GM18861 (cell line): ENCODE data around the gene NSUN7.
A peak's percentile ranks its signal among the peaks of the same experiment; 100 is the strongest.
"Not testable (repeated sequence)": the region's sequence is repeated elsewhere in the genome, so short reads cannot be mapped to it uniquely, and the experiment has no call there.

ENCODE experiments used
- ATAC-seq: cut with Tn5 transposase; IDR thresholded peaks from one replicate; pipeline ENCODE4 v1.9.1; 2021; ENCODE audit not compliant: unreplicated experiment

NSUN7 gene

DNA sequence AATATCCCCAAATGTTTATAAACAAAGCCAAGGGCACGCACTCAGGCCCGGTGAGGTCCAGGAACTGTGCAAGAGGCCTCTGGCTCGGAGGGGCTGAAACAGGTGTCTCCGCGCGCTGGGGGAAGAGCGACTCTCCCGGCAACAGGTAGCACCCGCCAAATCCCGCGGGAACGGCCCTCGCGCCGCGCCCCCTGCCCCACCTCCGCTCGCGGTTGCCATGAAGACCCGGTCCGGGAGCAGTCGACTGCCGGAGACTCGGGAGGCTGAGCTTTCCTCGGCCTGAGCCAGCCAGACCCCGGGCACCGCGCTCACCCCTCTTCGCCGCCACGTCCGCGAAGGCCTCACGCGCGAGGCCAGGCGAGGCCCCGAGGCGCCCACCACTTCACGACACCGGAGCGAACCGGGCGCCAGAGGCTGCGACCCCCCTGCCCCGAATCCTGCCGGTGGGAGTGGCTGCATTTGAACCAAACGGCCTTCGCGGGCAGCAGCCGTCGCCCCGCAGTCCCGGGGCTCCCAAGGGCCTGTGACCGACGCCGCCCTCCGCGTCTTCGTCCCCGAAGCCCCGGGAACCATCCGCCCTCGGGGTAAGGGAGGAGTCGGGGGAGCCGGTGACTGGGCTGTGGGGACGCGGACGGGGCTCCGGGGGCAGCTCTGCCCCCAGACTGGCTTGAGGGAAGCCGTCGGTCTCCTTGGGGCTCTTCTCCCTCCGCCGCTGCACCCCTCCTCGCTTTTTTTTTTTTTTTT, at the start of gene NSUN7:
TSS of gene NSUN7 (plus strand) at position 239 of the 744 bp plus-strand sequence. CDS start 739 bp downstream, outside the sequence.
- peak; percentile 45 for ATAC-seq

GRCh38 chr4:40702137-40702799, 47.5 kb upstream of the NSUN7 start:
- no peak for ATAC-seq

- no peak for ATAC-seq
Measured at GRCh38 chr4:40702800-40703151, 47.0 kb upstream of the NSUN7 start.

- no peak for ATAC-seq
Measured at GRCh38 chr4:40704073-40704472, 45.7 kb upstream of the NSUN7 start.

GRCh38 chr4:40710484-40711254, 39.1 kb upstream of the NSUN7 start:
- ATAC-seq, result no peak

- not testable (repeated sequence) for ATAC-seq
Measured at GRCh38 chr4:40713001-40713400, 36.8 kb upstream of the NSUN7 start.

DNA sequence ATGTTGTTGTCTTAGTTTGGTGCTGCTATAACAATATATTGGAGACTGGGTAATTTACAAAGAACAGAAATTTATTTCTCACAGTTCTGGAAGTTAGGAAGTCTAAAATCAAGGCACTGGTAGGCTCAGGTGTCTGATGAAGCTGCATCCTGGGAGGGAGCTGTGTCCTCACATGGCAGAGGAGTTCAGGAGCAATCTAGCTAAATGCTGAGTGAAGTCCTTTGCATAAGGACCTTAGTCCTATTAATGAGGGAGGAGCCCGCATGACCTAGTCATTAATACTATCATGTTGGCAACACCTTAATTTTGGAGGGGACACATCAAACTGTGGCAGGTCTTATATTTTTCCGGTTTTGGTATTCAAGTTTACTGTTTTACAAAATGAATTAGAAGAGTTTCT, 36.0 kb upstream of the NSUN7 start:
- no peak for ATAC-seq

GRCh38 chr4:40718586-40718985, 31.2 kb upstream of the NSUN7 start:
- no peak for ATAC-seq

- ATAC-seq, result peak; percentile 70
Measured at GRCh38 chr4:40719008-40719623, 30.6 kb upstream of the NSUN7 start.

GRCh38 chr4:40720351-40720750, 29.4 kb upstream of the NSUN7 start:
- no peak for ATAC-seq

- ATAC-seq, result no peak
Measured at GRCh38 chr4:40720916-40721315, 28.8 kb upstream of the NSUN7 start.

GRCh38 chr4:40721730-40722171, 28.0 kb upstream of the NSUN7 start:
- ATAC-seq, result no peak

DNA sequence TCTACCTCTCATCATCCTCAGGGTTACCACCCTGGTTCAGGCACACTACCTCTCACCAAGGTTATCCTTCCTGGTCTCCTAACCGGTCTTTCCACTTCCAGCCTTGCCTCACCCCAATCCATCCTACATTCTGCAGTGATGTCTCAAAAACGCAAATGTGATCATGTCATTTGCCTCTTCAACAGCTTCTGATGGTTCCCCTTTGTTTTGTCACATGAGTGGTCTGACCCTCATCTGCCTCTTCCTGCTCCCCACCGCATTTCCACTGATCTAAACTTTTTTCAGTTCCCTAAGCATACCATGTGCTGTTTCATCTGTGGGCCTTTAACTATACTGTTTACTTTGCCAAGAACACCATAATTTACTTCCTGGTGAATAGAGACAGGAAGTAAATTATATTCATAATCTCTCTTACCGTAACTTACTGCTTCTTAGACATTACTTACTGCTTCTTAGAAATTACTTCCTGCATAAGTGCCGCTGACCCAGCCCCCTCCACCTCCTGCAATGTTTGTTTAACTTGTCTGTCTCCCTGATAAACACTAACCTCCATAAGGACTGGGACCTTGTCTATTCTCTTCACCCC, 27.1 kb upstream of the NSUN7 start:
- ATAC-seq, result peak; percentile 48

DNA sequence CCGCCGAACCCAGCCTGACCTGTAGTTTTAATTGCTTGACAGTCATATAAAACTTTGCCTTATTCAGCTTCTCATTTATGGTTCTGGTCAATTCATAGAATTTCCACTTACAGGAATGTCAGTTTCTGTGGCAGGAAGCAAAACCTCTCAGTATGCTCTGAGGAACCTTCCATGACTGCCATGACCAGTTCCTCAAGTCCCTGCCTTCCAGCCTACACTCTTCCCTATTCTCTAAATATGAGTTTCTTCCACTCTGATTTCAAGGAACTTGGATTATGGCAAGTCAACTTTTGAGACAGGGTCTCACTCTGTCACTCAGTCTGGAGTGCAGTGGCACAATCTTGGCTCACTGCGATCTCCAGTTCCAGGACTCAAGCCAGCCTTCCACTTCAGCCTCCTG, 26.0 kb upstream of the NSUN7 start:
- ATAC-seq, result no peak

DNA sequence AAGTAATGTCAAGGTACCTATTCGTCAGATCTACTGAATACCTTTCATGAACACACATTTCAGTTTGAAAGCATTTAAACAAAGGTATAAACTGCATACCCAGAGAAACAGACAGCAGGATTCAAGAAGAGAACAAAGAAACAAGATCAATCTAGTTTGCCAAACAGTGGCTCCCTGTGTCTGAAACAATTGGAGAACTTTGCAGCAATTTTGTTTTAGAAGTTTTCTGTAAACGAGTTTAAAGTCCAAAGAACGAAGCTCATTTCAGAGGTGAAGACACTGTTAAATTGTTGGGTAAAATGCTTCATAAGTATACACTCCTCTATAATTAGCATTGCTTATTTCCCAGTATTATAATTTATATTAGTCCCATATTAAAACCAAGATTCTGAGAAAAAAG, 21.4 kb upstream of the NSUN7 start:
- ATAC-seq, result no peak

DNA sequence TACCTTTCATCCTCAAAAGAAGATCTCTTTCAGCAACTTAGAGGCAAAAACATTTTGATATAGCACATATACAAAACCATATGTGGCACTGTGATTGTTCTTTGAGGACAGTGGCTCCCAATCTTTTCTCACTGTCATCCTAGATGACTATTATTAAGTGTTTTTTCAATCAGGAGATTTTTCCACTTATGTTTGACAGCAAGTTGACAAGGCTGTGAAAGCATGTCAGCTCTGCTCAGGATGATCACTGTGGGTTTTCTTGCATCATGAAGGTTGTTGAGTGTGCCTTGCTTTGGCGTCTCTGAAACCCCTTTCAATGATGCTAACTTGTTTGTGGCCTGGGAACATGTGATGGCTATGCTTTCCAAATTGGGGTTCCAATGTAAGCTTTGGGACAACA, 20.2 kb upstream of the NSUN7 start:
- ATAC-seq, result no peak

DNA sequence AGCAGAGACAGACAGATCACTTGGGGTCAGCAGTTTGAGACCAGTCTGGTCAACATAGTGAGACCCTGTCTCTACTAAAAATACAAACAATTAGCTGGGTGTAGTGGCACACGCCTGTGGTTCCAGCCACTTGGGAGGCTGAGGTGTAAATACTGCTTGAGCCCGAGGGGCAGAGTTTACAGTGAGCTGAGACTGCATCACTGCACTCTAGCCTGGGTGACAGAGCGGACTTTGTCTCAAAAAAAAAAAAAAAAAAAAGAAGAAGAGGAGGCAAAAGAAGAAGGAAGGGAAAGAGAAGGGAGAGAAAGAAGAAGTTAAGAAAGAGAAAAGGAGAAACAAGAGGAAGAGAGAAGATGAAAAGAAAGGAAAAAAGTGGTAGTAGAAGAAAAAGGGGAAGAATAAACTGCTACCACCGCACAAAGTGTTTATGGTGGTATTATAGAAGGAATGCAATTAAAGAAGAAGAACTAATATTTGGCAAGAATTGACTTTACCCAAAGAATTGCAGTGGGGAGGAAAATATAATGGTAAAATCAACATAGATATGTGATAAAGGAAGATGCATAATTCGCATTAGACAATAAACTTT, 19.6 kb upstream of the NSUN7 start:
- no peak for ATAC-seq

- ATAC-seq, result no peak
Measured at GRCh38 chr4:40731361-40731760, 18.4 kb upstream of the NSUN7 start.

GRCh38 chr4:40731792-40732245, 17.9 kb upstream of the NSUN7 start:
- no peak for ATAC-seq

- no peak for ATAC-seq
Measured at GRCh38 chr4:40733752-40734151, 16.0 kb upstream of the NSUN7 start.

GRCh38 chr4:40734497-40734896, 15.3 kb upstream of the NSUN7 start:
- ATAC-seq, result no peak
